Esophagus squamous epithelium (tissue), 4 donors: ENCODE measurements around the gene CCAR1.
"Not testable (repeated sequence)": the region's sequence is repeated elsewhere in the genome, so short reads cannot be mapped to it uniquely, and the experiment has no call there.

ENCODE experiments used
- CTCF ChIP-seq, 6 experiments: fragments of 450-650 bp in 4 of 6; fragments of 200-600 bp in 2 of 6; sonication (generic) in 2 of 6; IDR thresholded peaks; one replicate each; pipeline ENCODE4 v1.5.1; 2016 to 2019; ENCODE audit warnings: antibody characterized with exemption in 6 of 6, mild to moderate bottlenecking in 4 of 6, moderate library complexity in 4 of 6
- POLR2A ChIP-seq, 4 donors: fragments of 450-650 bp; IDR thresholded peaks; one replicate each; pipeline ENCODE4 v1.6.1; 2017; ENCODE audit warnings: antibody characterized with exemption in 4 of 4, mild to moderate bottlenecking in 4 of 4, moderate library complexity in 3 of 4

GRCh38 chr10:68820359-68820758 lies 99.3 kb downstream of the CCAR1 start:
- TF ChIP-seq CTCF, POLR2A (IDR thresholded peaks at IDR 0.05): not testable (repeated sequence)
